ENCODE measurements around the gene DMRTA1. TPM values are rescaled to one million over a fixed set of nuclear protein-coding genes. Genes with fewer than 3 reads are reported as not detected.
"Not testable (repeated sequence)": the region's sequence is repeated elsewhere in the genome, so short reads cannot be mapped to it uniquely, and the experiment has no call there.

DMRTA1 gene
- total RNA-seq, 1 experiment from 2014 or later: 1.5 TPM

- H3K9ac ChIP-seq (ENCODE audit: low read length): no peak overlapping the region
- TF ChIP-seq CTCF (conservative IDR thresholded peaks at IDR 0.05; ENCODE audit: low read depth, low read length) (no peak), EZH2 (IDR thresholded peaks at IDR 0.05; ENCODE audit: low read length, unreplicated experiment) (no peak), EZH2phosphoT487 (IDR thresholded peaks at IDR 0.05; ENCODE audit: borderline replicate concordance, low read length) (no peak)
- H3K4me3 ChIP-seq (ENCODE audit: low read length): no peak overlapping the region
- ChIA-PET POLR2A (ENCODE audit: unreplicated experiment) (no interaction called here), CTCF (no interaction called here)
- H4K20me1 ChIP-seq (ENCODE audit: low read length): no peaks in the 10 kb centered on the region
- no peaks in the 10 kb centered on the region for H3F3A ChIP-seq (ENCODE audit: low read length, unreplicated experiment)
- no peak overlapping the region for H2AFZ ChIP-seq (ENCODE audit: low read length)
- no peaks in the 10 kb centered on the region for H3K4me1 ChIP-seq (ENCODE audit: insufficient read depth, low read length)
- no peaks in the 10 kb centered on the region for H3K9me3 ChIP-seq (ENCODE audit: low read length)
- no peak overlapping the region for H3K4me2 ChIP-seq (ENCODE audit: low read length)
- BruUV-seq (replicated peaks): no TSS peak
- DNase-seq (no peak), ATAC-seq (no peak)
- H3K9me2 ChIP-seq (replicated peaks; ENCODE audit: low read length): no peaks in the 10 kb centered on the region
- H3K36me3 ChIP-seq (ENCODE audit: low read depth, low read length): no peaks in the 10 kb centered on the region
- no peak overlapping the region for H3K27ac ChIP-seq (ENCODE audit: low read length)
- no peaks in the 10 kb centered on the region for H3K79me2 ChIP-seq (ENCODE audit: low read length)
- intact Hi-C loops (cut with micrococcal nuclease): no loop called here
- H3K27me3 ChIP-seq (ENCODE audit: low read length): no peaks in the 10 kb centered on the region
These were observed 12.9 kb upstream of the DMRTA1 start for GRCh38 chr9:22433691-22434090.

GRCh38 chr9:22435252-22435651 is 11.4 kb upstream of the DMRTA1 start:
- intact Hi-C loops (cut with micrococcal nuclease); H3K36me3 ChIP-seq (ENCODE audit: low read depth, low read length); H3K79me2 ChIP-seq (ENCODE audit: low read length); DNase-seq; H3K9me3 ChIP-seq (ENCODE audit: low read length); H3K4me2 ChIP-seq (ENCODE audit: low read length); ATAC-seq; H4K20me1 ChIP-seq (ENCODE audit: low read length); H3K9me2 ChIP-seq (replicated peaks; ENCODE audit: low read length); H3K27ac ChIP-seq (ENCODE audit: low read length); H3F3A ChIP-seq (ENCODE audit: low read length, unreplicated experiment); H2AFZ ChIP-seq (ENCODE audit: low read length); H3K27me3 ChIP-seq (ENCODE audit: low read length); H3K9ac ChIP-seq (ENCODE audit: low read length); H3K4me1 ChIP-seq (ENCODE audit: insufficient read depth, low read length); BruUV-seq (replicated peaks); POLR2A ChIA-PET (ENCODE audit: unreplicated experiment); H3K4me3 ChIP-seq (ENCODE audit: low read length); CTCF ChIA-PET: not testable (repeated sequence)

GRCh38 chr9:22437461-22438067 is 9.1 kb upstream of the DMRTA1 start:
- H3K9me2 ChIP-seq (replicated peaks; ENCODE audit: low read length); H3K9me3 ChIP-seq (ENCODE audit: low read length); H3K4me2 ChIP-seq (ENCODE audit: low read length); POLR2A ChIA-PET (ENCODE audit: unreplicated experiment); H3K4me3 ChIP-seq (ENCODE audit: low read length); ATAC-seq; H3K4me1 ChIP-seq (ENCODE audit: insufficient read depth, low read length); H4K20me1 ChIP-seq (ENCODE audit: low read length); H3K79me2 ChIP-seq (ENCODE audit: low read length); H3K27ac ChIP-seq (ENCODE audit: low read length); H3K36me3 ChIP-seq (ENCODE audit: low read depth, low read length); H3F3A ChIP-seq (ENCODE audit: low read length, unreplicated experiment); H3K9ac ChIP-seq (ENCODE audit: low read length); CTCF ChIA-PET; H2AFZ ChIP-seq (ENCODE audit: low read length); H3K27me3 ChIP-seq (ENCODE audit: low read length); DNase-seq; intact Hi-C loops (cut with micrococcal nuclease); BruUV-seq (replicated peaks): not testable (repeated sequence)

- Histone ChIP-seq H3K4me2 (ENCODE audit: low read length) (no peak overlapping the region), H3K9me3 (ENCODE audit: low read length) (no peaks in the 10 kb centered on the region), H3K9ac (ENCODE audit: low read length) (no peak overlapping the region), H2AFZ (ENCODE audit: low read length) (no peak overlapping the region), H3K4me1 (ENCODE audit: insufficient read depth, low read length) (no peaks in the 10 kb centered on the region), H3F3A (ENCODE audit: low read length, unreplicated experiment) (no peaks in the 10 kb centered on the region), H3K27ac (ENCODE audit: low read length) (no peak overlapping the region), H3K27me3 (ENCODE audit: low read length) (no peaks in the 10 kb centered on the region), H3K36me3 (ENCODE audit: low read depth, low read length) (no peaks in the 10 kb centered on the region), H4K20me1 (ENCODE audit: low read length) (no peaks in the 10 kb centered on the region), H3K79me2 (ENCODE audit: low read length) (no peaks in the 10 kb centered on the region), H3K9me2 (replicated peaks; ENCODE audit: low read length) (no peaks in the 10 kb centered on the region), H3K4me3 (ENCODE audit: low read length) (no peak overlapping the region)
- ChIA-PET POLR2A (ENCODE audit: unreplicated experiment) (interaction anchor here (0.5 kb wide), 1 partner anchor 676 kb away, joined by 3 read pairs; no protein-coding TSS in a partner anchor), CTCF (no interaction called here)
- no peak for TF ChIP-seq CTCF (conservative IDR thresholded peaks at IDR 0.05; ENCODE audit: low read depth, low read length)
- TF ChIP-seq EZH2 (IDR thresholded peaks at IDR 0.05; ENCODE audit: low read length, unreplicated experiment): no peak
- TF ChIP-seq EZH2phosphoT487 (IDR thresholded peaks at IDR 0.05; ENCODE audit: borderline replicate concordance, low read length): no peak
- DNase-seq (no peak), ATAC-seq (no peak)
- no TSS peak for BruUV-seq (replicated peaks)
- intact Hi-C loops (cut with micrococcal nuclease): loop anchor here (10.0 kb wide), 1 partner anchor 446 kb away; the partner anchor contains the start of genes CDKN2A and CDKN2B-AS1
These were observed 5.8 kb upstream of the DMRTA1 start for GRCh38 chr9:22440841-22441240.

Measured in PC-3 (cell line).